ENCODE results near the gene IBTK. TPM values are rescaled to one million over a fixed set of nuclear protein-coding genes. Genes with fewer than 3 reads are reported as not detected.

The IBTK gene, protein sequence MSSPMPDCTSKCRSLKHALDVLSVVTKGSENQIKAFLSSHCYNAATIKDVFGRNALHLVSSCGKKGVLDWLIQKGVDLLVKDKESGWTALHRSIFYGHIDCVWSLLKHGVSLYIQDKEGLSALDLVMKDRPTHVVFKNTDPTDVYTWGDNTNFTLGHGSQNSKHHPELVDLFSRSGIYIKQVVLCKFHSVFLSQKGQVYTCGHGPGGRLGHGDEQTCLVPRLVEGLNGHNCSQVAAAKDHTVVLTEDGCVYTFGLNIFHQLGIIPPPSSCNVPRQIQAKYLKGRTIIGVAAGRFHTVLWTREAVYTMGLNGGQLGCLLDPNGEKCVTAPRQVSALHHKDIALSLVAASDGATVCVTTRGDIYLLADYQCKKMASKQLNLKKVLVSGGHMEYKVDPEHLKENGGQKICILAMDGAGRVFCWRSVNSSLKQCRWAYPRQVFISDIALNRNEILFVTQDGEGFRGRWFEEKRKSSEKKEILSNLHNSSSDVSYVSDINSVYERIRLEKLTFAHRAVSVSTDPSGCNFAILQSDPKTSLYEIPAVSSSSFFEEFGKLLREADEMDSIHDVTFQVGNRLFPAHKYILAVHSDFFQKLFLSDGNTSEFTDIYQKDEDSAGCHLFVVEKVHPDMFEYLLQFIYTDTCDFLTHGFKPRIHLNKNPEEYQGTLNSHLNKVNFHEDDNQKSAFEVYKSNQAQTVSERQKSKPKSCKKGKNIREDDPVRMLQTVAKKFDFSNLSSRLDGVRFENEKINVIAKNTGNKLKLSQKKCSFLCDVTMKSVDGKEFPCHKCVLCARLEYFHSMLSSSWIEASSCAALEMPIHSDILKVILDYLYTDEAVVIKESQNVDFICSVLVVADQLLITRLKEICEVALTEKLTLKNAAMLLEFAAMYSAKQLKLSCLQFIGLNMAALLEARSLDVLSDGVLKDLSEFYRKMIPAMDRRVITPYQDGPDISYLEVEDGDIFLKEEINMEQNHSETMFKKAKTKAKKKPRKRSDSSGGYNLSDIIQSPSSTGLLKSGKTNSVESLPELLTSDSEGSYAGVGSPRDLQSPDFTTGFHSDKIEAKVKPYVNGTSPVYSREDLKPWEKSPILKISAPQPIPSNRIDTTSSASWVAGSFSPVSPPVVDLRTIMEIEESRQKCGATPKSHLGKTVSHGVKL (N-terminal part only)
- 25.6 TPM for total RNA-seq (2013)
- polyA plus RNA-seq (10 to 100 TPM in 2 of 3 donors, 1 to 10 TPM in 1; 7.0 to 20.2 (median 13.1) TPM), polyA minus RNA-seq (8.7 and 8.9 TPM in 2 replicates), total RNA-seq (53.4 to 101 (median 71.8) reads per million in 11 experiments)

DNA sequence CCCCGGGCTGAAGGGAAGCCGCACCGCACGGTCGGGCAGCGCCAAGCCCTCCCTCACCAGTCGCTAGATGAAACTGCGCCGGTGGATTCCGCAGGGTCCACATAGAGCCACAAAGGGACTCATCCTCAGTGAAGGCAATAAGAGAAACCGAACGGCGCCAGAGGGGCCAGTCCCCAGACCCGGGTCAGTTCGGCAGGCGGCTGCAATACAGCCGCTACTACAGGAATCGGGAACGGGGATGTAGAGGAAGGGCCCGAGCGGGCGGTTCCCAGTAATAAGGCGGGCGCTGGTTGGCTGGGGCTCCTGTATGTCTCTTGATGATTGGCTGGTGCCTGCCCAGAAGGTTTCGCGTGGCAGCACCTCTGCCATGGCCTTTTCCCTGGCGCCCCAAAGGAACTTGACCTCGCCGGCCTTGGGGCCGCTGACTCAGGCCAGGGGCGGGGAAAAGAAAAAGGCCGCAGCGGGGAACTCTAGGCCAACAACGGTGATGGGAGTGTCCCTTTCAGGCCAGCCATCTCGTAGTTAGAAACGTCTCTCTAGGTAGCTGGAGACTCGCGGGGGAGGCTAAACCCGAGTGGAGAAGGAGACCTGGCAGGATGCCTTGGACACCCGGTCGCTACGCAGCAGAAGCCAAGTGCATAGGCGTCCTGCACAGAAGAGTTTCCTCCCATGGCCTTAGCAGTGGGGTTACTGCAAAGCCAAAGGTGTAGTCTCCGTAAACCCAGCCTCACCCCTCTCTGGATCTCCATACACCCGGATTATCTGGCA lies at the start of gene IBTK:
Gene IBTK (minus strand): TSS at position 240 of the 768 bp plus-strand sequence. CDS start 7,258 bp downstream, outside the sequence.
- Mint-ChIP-seq H3K9me3 (no peaks in the 10 kb centered on the region), H3K4me1 (peaks cover 31% of the 10 kb centered on the region), H3K27ac (peak within 1 kb of the TSS; percentile 93 to 98 (median 97)), H3K36me3 (peaks cover 11 to 13% of the 10 kb centered on the region in 2 donors), H3K27me3 (ENCODE audit: low read depth in 3 of 3) (peaks cover 0 to 2% (median 1%) of the 10 kb centered on the region in 3 donors), H3K4me3 (peak within 1 kb of the TSS; percentile 96 to 99)
- TF ChIP-seq, protein P1, sequence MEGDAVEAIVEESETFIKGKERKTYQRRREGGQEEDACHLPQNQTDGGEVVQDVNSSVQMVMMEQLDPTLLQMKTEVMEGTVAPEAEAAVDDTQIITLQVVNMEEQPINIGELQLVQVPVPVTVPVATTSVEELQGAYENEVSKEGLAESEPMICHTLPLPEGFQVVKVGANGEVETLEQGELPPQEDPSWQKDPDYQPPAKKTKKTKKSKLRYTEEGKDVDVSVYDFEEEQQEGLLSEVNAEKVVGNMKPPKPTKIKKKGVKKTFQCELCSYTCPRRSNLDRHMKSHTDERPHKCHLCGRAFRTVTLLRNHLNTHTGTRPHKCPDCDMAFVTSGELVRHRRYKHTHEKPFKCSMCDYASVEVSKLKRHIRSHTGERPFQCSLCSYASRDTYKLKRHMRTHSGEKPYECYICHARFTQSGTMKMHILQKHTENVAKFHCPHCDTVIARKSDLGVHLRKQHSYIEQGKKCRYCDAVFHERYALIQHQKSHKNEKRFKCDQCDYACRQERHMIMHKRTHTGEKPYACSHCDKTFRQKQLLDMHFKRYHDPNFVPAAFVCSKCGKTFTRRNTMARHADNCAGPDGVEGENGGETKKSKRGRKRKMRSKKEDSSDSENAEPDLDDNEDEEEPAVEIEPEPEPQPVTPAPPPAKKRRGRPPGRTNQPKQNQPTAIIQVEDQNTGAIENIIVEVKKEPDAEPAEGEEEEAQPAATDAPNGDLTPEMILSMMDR (IDR thresholded peaks at IDR 0.05), result no peak
- Histone ChIP-seq H3K27me3 (ENCODE audit: control insufficient read depth in 2 of 2, insufficient read depth in 2 of 2, low read length in 2 of 2) (no peaks in the 10 kb centered on the region), H2AFZ (ENCODE audit: insufficient read depth, low read depth, low read length, poor library complexity, severe bottlenecking) (peak within 1 kb of the TSS; percentile 97), H3K36me3 (replicated peaks in 1 of 2; ENCODE audit: control insufficient read depth in 1 of 2, insufficient read depth in 2 of 2, low read length in 2 of 2) (peaks cover 0 to 7% of the 10 kb centered on the region in 2 donors), H3K4me2 (replicated peaks; ENCODE audit: extremely low read depth, low read length, poor library complexity, severe bottlenecking) (peak within 1 kb of the TSS; percentile 74), H3K27ac (ENCODE audit: low read depth in 1 of 2, low read length in 2 of 2) (peak within 1 kb of the TSS; percentile 84 to 92), H3K4me3 (replicated peaks in 1 of 3; ENCODE audit: low read depth in 2 of 3, low read length in 3 of 3) (peak within 1 kb of the TSS; percentile 74 to 89 (median 79)), H3K79me2 (ENCODE audit: insufficient read depth, low read length) (peaks cover 49% of the 10 kb centered on the region), H4K20me1 (ENCODE audit: insufficient read depth, low read length) (no peaks in the 10 kb centered on the region), H3K9ac (ENCODE audit: insufficient read depth, low read length, poor library complexity, severe bottlenecking) (peak within 1 kb of the TSS; percentile 89), H3K9me3 (replicated peaks in 1 of 2; ENCODE audit: control insufficient read depth in 1 of 2, insufficient read depth in 1 of 2, low read length in 2 of 2) (no peaks in the 10 kb centered on the region), H3K4me1 (ENCODE audit: control insufficient read depth in 1 of 2, insufficient read depth in 2 of 2, low read length in 2 of 2) (peaks cover 16 to 24% of the 10 kb centered on the region in 2 donors)
- DNase-seq, result peak; percentile 93 to 97 (median 95)
- intact Hi-C loops (cut with micrococcal nuclease), result loop anchor here (2.0 to 10.0 kb wide), 3 partner anchors 820 to 1979 kb away; partner anchors contain the start of genes DOP1A (in 2 of the 2), UBE3D (in 2 of the 2), CEP162 (in 1 of the 2) and PGM3 (in 1 of the 2)
- WGBS (ENCODE audit: insufficient coverage), result 3% methylated on average over 41 of the region's 45 CpGs

All from CD14-positive monocyte (primary cell).